Measurements from ENCODE around the gene TDRD1.

- TF ChIP-seq, protein P1, sequence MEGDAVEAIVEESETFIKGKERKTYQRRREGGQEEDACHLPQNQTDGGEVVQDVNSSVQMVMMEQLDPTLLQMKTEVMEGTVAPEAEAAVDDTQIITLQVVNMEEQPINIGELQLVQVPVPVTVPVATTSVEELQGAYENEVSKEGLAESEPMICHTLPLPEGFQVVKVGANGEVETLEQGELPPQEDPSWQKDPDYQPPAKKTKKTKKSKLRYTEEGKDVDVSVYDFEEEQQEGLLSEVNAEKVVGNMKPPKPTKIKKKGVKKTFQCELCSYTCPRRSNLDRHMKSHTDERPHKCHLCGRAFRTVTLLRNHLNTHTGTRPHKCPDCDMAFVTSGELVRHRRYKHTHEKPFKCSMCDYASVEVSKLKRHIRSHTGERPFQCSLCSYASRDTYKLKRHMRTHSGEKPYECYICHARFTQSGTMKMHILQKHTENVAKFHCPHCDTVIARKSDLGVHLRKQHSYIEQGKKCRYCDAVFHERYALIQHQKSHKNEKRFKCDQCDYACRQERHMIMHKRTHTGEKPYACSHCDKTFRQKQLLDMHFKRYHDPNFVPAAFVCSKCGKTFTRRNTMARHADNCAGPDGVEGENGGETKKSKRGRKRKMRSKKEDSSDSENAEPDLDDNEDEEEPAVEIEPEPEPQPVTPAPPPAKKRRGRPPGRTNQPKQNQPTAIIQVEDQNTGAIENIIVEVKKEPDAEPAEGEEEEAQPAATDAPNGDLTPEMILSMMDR (IDR thresholded peaks at IDR 0.05; ENCODE audit: low read length), result no peak; the same call in 1 of the 2 replicates
- no peak for TF ChIP-seq EZH2 (IDR thresholded peaks at IDR 0.05; ENCODE audit: borderline replicate concordance, low read length)
These were observed 21.2 kb upstream of the TDRD1 start for GRCh38 chr10:114157912-114158311.
